Erythroblast (primary cell): ENCODE results near the gene RNF213.

ENCODE experiments used
- GATA1 ChIP-seq: IDR thresholded peaks from 2 replicates; pipeline ENCODE4 v1.6.1; 2011; ENCODE audit warnings: low read depth, mild to moderate bottlenecking, control low read depth, low read length, moderate library complexity
- POLR2A ChIP-seq: IDR thresholded peaks from 2 replicates; pipeline ENCODE4 v1.6.1; 2011; ENCODE audit warnings: mild to moderate bottlenecking, low read length

DNA sequence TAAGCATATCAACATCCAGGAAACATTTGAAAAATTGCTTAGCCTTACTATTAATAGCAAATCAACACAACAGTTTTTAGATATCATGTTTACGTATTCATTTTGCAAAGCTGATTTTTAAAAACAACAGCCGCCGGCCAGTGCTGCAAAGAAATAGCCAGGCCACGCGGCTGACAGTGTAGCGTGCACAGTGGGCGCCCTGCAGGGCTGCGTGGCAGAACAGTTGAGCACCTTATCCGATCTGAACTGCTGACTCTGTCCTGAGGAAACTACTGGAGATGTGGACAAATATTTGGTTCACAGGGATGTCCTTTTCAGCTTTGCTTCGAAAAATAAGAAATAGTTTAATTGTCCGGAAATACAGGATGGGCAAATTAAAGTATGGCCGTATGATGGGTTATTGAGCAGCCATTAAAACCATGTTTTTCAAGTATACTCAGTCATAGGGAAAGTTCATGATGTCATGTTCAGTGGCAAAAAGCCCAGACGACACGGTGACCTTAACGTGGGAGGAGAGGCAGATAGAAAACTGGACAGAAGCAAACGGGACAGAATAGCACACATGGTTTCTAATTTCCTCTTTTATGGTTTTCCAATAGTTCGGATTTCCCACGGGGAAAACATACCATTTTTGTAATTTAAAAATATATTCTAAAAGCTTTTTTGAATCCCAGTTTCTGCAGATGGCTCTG is 101.9 kb downstream of the RNF213 start:
- no peak for TF ChIP-seq POLR2A
- TF ChIP-seq GATA1 = no peak
